ENCODE results near the gene ZBTB8OS. TPM values are rescaled to one million over a fixed set of nuclear protein-coding genes. Genes with fewer than 3 reads are reported as not detected.
"Not testable (repeated sequence)": the region's sequence is repeated elsewhere in the genome, so short reads cannot be mapped to it uniquely, and the experiment has no call there.

ZBTB8OS gene
- polyA plus RNA-seq (2012; ENCODE audit: insufficient read depth, insufficient read length): 105 TPM

DNA sequence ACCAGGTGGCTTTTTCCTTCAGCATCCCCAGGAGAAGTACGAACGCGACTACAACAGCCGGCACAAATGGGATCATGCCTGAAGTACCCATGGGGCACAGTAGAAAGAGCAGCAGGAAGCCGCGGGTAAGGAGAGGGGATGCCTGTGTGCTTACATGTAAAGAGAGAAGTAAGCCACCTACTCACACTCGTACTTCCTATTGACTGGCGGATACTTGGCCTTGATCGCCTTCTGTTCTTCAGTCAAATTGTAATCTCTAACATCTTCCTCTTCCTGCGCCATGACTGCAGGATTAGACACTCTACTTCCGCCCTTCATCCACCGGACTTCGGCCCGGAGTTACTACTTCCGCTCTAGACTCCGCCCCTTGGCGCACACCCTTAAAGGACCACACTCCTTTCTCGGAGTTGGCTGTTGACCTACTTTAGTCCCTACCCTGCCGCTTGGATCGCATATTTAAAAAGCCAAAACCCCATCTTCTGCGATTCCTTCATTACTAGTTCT is at the start of gene ZBTB8OS:
Gene ZBTB8OS (minus strand): TSS at position 303 of the 504 bp plus-strand sequence. CDS start 21 bp downstream, at position 282.
- DNase-seq (ENCODE audit: low read depth, low spot score): peak; percentile 96

DNA sequence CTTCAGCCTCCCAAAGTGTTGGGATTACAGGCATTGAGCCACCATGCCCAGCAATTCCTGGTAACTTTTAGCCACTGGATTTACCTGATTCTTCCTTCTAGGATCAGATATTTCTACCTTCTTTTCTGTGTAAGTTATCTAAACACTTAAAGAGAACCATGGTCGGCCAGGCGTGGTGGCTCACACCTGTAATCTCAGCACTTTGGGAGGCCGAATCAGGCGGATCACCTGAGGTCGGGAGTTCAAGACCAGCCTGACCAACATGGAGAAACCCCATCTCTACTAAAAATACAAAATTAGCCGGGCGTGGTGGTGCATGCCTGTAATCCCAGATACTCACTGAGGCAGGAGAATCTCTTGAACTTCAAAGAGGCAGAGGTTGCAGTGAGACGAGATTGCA is 46.6 kb upstream of the ZBTB8OS start:
- not testable (repeated sequence) for DNase-seq (ENCODE audit: low read depth, low spot score); H3K4me3 ChIP-seq (ENCODE audit: low read length)

More for the DNA sequence above, at the start of gene ZBTB8OS:
- peak within 1 kb of the TSS; percentile 98 for H3K4me3 ChIP-seq (ENCODE audit: low read length)

DNA sequence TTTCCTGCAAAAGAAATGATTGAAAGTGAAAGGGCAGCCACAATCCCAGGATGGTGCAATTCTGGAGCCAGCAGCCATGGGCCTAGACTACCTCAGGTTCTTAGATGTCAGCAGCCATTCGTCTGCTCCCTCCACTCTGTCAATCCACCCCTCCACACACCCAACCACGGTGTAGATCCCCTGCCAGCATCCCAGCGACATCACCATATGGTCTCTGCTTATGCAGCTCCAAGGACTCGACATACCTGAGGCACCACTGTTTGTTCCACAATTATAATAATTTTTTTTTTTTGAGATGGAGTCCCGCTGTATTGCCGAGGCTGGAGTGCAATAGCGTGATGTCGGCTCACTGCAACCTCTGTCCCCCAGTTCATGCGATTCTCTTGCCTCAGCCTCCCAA is 45.7 kb upstream of the ZBTB8OS start:
- H3K4me3 ChIP-seq (ENCODE audit: low read length): no peak overlapping the region
- DNase-seq (ENCODE audit: low read depth, low spot score): no peak

DNA sequence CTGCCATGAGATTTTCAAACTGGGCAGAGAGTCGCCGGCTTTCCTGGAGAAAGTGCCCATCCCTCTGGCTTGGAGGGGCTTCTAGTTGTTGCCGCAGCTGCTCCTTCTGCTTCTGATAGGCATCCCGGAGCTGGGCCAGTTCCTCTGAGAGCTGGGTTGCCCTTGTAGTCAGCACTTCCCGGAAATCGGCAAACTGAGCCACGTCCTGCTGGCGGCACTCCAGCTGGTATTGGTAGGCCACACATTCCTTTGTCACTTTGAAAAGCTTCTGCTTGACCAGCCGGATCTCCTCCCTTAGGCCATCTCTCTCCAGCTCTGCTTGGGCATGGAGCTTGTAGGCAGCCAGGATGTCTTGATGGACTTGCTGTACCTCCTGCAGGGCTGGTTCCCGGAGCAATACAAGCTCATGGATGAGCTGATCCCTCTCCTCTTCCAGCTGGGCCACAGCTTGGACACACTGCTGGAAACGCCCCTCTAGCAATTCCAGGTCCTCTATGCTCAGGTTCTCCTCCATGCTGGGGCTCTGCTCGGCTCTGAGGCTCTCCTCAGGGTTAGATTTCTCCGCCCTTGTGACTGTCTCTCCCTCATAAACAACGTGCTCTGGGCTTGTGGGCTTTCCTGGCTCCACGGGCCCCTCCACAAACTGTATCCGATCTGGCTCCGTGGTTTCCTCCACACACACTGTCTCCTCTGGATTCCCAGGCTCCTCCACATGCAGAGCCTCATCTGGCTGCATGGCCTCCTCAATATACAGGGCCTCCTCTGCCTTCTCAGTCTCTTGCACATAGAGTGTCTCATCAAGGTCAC is 45.0 kb upstream of the ZBTB8OS start:
- H3K4me3 ChIP-seq (ENCODE audit: low read length): no peak overlapping the region

DNA sequence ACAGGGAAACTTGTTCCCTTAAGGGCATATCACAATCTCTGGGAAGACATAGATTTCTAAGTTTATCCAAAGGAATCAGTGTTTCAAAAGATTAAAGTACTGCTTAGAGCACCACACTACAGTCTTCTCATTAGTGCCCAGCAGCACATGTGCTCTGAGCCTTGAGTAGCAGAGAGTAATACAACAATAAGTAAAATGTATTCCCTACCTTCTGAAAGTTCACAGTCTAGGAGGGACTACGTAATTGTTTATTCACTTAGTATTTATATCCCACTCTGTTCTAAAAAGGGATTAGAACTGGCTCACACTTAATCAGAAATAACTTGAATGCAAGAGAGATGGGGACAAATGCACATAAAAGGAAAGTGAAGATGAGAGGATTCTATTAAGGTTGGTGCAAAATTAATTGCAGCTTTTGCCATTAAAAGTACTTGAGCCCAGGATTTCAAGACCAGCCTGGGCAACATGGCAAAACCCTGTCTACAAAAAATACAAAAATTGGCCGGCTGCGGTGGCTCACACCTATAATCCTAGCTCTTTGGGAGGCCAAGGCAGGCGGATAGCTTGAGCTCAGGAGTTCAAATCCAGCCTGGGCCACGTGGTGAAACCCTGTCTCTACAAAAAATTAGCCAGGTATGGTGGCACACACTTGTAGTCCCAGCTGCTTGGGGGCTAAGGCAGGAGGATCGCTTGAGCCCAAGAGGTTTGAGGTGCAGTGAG is 43.3 kb upstream of the ZBTB8OS start:
- no peak overlapping the region for H3K4me3 ChIP-seq (ENCODE audit: low read length)
- DNase-seq (ENCODE audit: low read depth, low spot score): no peak

More for the DNA sequence above, 45.0 kb upstream of the ZBTB8OS start:
- DNase-seq (ENCODE audit: low read depth, low spot score): no peak

DNA sequence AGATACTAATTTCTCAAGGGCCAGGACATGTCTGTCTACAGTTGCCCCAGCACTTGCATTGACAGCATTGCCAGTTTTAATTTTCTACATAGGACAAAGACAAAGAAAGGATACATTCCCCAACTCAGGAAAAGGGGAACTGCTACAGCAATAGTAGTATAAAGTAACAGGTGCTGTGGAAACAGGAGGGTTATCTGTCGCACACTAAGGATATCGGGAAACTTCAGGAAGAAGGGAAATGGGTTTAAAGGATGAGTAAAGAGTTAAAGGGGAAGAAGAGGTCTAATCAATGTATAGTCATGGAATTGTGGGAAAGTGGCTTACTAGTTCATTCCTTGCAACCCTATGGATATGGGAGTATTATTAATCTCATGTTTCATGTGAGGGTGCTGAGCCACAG is 36.0 kb upstream of the ZBTB8OS start:
- no peak overlapping the region for H3K4me3 ChIP-seq (ENCODE audit: low read length)
- no peak for DNase-seq (ENCODE audit: low read depth, low spot score)

DNA sequence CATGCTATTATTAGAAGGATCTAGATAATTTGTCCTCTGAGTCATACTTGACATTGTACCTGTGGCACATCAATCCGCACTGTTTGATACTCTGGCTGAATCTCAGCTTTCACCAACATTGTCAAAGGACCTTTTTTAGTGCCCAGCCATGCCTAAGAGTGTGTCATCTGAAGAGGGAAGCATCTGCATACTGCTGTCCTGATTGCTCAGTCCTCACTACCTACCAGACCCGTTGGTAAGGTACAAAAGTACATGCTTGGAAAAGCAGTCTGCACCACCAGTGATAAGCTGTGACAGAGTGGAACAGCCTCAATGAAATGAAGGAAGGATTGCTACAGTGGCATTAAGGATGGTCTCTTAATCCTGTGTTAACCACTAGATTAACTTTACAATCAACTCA is 35.1 kb upstream of the ZBTB8OS start:
- no peak overlapping the region for H3K4me3 ChIP-seq (ENCODE audit: low read length)
- no peak for DNase-seq (ENCODE audit: low read depth, low spot score)

DNA sequence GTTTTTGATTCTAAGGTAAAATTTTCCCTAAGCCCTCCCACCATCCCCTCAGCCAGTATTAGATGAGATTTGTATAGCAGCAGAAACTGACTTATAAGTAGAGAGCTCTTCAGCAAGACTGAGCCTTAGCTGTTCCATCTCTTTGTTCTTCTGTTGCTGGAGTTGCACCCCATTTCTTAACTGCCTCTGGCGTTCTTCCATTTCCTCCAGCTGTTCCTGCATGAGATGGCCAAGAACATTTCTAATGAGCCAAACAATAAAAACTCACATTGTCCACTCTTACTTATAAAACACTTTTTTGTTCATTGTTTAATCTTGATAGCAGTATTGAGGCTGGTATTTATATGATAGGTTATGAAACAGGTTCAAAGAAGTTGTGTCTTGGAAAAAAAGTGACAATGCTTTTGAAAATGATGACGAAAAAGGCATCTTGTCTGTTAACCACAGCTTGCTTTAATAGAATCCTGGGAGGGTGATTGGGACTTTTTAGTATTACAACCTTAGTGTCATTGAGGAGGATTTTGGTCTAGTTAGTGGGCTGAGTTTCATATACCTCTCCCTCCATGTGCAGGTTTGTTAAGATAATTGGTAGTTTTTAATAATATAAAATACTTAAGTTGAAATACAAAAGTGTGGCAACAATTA is 33.9 kb upstream of the ZBTB8OS start:
- no peak for DNase-seq (ENCODE audit: low read depth, low spot score)
- no peak overlapping the region for H3K4me3 ChIP-seq (ENCODE audit: low read length)

DNA sequence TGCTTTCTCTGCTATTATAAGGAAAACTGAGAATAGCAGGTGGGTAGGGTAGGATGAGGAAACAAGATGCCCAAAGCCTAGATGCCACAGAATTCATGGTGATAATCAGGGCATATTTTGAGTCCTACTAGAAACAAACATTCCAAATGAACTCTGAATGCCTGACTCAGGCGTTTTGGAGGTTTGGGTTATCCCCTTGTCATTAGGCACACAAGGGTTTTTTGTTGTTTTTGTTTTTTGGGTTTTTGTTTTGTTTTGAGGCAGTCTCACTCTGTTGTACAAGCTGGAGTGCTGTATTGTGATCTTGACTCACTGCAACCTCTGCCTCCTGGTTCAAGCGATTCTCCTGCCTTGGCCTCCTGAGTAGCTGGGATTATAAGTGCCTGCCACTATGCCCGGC is 33.0 kb upstream of the ZBTB8OS start:
- no peak overlapping the region for H3K4me3 ChIP-seq (ENCODE audit: low read length)
- DNase-seq (ENCODE audit: low read depth, low spot score): no peak

DNA sequence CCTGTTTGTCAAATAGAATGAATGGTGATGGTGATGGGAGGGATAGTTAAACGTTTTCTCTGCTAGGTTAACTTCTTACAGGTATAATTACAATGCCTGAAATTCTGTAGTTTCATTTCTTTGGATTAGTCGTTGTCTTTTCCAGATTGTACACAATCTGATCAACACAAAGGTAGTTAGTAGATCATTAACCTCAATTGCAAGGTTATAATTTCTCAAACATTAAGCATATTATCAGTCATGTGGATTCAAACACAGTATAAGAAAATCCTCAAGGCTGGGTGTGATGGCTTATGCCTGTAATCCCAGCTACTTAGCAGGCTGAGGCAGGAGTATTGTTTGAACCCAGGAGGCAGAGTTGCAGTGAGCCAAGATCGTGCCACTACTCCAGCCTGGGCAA is 31.6 kb upstream of the ZBTB8OS start:
- no peak overlapping the region for H3K4me3 ChIP-seq (ENCODE audit: low read length)
- DNase-seq (ENCODE audit: low read depth, low spot score): no peak

DNA sequence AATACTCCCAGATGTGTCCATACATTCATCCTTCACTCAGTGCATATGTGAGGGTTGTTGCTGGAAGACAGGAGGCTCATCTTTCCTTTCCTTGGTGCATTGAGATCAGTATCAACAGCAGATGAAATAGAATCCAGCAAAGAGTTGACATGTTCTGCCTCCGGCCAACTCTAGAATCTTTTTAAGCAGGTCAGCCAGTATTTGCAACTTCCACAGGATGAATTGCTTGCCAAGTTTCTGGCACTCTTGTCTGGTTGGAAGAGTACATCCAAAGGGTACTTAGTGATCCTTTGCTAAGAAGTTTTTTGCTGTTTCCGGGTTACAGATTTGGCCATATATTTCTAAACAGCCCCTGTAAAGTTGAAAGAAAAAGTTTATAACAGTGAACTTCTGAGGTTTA is 31.2 kb upstream of the ZBTB8OS start:
- DNase-seq (ENCODE audit: low read depth, low spot score): no peak
- H3K4me3 ChIP-seq (ENCODE audit: low read length): no peak overlapping the region

DNA sequence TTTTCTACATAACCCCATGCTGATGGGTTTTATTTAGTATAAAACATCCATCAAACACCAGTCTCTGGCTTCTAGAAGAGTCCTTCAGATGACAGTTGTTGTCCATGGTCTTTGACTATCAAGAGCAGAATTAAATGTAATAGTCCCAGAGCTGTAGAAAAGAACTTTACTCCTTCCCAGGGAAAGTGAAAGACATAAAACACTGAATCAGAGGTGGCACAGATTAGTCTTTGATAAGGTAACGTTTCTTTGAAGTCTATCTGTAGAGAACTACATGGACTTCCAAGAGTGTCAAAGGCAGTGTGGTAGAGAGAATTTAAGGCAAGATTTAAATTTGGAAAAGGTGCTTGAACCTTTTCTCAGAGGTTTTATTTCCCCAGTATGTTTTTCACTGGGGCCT is 30.3 kb upstream of the ZBTB8OS start:
- DNase-seq (ENCODE audit: low read depth, low spot score): no peak
- no peak overlapping the region for H3K4me3 ChIP-seq (ENCODE audit: low read length)

DNA sequence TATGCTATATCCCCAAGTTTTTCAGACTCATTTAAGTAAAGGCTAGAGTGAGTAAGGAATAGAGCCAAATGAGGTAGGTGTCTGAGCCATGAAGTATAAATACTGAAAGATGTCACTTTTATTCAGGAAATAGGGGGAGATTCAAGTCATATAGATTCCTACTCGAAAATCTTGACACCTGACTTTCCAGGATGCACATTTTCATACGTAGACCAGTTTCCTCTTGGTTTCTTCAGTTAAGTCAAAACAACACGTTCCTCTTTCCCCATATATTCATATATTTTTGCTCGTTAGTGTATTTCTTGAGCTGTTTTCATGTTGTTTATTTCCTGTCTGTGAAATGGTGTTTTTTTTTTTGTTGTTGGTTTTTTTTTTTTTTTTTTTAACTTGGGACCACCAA is 29.6 kb upstream of the ZBTB8OS start:
- DNase-seq (ENCODE audit: low read depth, low spot score); H3K4me3 ChIP-seq (ENCODE audit: low read length): not testable (repeated sequence)

DNA sequence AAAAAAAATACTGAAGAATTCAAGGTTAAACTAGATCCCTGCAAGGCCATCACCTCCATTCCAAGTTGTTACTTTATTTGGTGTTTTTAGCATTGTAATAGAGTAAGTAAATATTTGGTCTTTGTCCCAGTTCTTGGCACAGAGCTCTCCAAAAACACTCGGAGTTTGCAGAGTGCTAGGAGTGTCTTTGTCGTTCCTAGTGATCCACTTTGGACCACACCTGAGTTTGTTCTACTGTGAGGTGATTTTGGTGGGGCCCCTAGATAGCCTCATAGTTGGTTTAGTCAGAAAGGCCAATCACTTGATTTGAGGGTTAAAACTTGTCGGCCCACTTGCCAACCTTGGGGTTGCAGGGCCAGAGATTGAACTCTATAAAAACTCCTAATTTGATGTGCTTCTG is 26.6 kb upstream of the ZBTB8OS start:
- no peak for DNase-seq (ENCODE audit: low read depth, low spot score)

DNA sequence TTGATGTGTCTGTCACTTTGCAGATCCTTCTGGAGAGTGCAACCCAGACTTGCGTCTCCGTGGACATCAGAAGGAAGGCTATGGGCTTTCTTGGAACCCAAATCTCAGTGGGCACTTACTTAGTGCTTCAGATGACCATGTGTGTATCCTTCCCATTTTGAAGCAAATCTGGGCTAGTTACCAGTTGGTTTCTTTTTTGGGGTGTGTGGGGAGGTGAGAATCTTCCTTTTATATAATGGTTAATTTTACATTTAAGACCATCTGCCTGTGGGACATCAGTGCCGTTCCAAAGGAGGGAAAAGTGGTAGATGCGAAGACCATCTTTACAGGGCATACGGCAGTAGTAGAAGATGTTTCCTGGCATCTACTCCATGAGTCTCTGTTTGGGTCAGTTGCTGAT is 18.4 kb upstream of the ZBTB8OS start:
- not testable (repeated sequence) for H3K4me3 ChIP-seq (ENCODE audit: low read length); DNase-seq (ENCODE audit: low read depth, low spot score)

More for the DNA sequence above, 26.6 kb upstream of the ZBTB8OS start:
- H3K4me3 ChIP-seq (ENCODE audit: low read length): no peak overlapping the region

DNA sequence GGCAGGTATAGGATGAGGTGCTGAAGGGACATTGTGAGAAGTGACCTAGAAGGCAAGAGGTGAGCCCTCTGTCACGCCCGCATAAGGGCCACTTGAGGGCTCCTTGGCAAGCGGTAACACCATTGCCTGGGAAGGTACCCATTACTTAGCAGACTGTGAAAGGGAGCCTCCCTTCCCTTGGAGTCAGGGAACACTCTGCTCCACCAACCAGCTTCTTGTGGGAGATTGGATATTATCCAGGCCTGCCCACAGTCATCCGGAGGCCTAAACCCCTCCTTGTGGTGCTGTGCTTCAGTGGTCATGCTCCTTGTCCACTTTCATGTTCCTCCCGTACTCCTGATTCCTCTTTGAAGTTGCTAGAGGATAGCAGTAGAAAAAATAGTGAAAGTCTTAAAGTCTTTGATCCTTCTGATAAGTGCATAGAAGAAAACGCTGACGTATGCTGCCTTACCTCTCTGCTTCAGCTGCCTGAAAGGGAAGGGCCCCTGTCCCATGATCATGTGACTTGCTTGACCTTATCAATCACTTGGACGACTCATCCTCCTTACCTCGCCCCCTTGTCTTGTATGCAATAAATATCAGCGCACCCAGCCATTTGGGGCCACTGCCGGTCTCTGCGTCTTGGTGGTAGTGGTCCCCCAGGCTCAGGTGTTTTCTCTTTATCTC is 16.7 kb upstream of the ZBTB8OS start:
- no peak for DNase-seq (ENCODE audit: low read depth, low spot score)
- H3K4me3 ChIP-seq (ENCODE audit: low read length): no peak overlapping the region

DNA sequence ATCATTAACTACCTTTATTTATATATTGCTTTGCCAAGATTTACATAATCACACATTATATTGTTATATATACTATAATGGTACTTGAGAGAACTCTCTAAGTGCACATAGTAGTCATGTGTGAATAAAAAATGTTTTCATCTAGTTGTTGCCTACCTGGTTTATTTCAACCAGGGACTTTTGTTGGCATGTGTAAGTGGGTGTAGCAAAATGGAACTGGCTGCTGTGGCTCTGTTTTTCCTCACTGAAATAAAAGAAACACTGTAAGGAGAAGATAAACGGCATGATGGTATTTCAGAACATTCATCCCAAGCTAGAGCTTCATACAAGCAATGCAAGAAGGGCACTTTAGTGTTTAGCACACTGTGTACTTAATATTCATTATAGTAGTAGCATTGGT is 15.6 kb upstream of the ZBTB8OS start:
- no peak for DNase-seq (ENCODE audit: low read depth, low spot score)
- no peak overlapping the region for H3K4me3 ChIP-seq (ENCODE audit: low read length)

DNA sequence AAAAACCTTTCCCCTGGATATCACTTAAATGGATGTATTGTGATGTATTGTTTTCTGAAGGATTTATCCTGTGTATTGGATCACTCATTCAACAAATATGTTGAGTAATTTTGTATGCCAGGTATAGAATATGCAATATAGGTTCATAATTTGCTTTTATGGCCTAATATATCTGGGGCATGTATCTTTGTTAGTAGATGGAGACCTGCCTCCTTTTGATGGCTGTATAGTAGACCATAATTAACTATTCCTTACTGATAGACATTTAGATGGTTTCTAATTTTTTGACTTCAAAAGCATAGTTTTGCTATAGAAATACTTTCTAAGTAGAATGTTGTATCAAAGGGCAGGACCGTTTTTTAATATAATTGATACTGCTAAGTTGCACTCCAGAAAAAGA is 9.2 kb upstream of the ZBTB8OS start:
- H3K4me3 ChIP-seq (ENCODE audit: low read length): no peak overlapping the region
- no peak for DNase-seq (ENCODE audit: low read depth, low spot score)

DNA sequence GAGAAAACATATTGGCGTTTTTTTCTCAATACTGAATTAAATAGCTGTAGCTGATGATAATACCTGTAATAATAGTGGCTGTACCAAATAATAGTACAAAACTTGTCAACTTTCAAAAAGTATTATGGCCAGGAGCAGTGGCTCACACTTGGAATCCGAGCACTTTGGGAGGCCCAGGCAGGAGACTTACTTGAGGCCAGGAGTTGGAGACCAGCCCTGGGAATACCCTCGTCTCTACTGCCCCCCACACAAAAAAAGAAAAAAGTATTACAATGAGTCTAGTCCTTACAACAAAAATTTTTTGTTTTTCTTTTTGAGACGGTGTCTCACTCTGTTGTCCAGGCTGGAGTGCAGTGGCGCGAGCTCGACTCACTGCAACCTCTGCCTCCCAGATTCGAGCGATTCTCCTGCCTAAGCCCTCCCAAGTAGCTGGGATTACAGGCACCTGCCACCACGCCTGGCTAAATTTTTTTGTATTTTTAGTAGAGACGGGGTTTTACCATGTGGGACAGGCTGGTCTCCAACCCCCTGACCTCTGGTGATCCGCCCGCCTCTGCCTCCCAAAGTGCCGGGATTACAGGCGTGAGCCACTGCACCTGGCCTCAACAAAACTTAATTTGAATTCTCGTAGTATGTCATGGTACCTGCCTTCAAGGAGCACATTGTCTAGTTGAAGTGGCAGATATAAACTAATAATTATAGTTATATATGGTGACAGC is 2.1 kb upstream of the ZBTB8OS start:
- H3K4me3 ChIP-seq (ENCODE audit: low read length): peak overlapping the region; percentile 93
- no peak for DNase-seq (ENCODE audit: low read depth, low spot score)
